Immature natural killer cell (primary cell): Measurements from ENCODE around the gene ABHD15. TPM values are rescaled to one million over a fixed set of nuclear protein-coding genes. Genes with fewer than 3 reads are reported as not detected.

Experiments used
- DNase-seq, 3 donors: peaks; one replicate each; pipeline ENCODE4 v3.0.0; 2022; ENCODE audit warnings: mixed read lengths in 1 of 3
- H3K27ac Mint-ChIP-seq, 6 donors: one replicate each; pipeline ENCODE4 v1.8.0; 2020; ENCODE audit warnings: mixed read lengths in 6 of 6, mild to moderate bottlenecking in 5 of 6, inconsistent platforms in 4 of 6, moderate library complexity in 3 of 6
- H3K27me3 Mint-ChIP-seq, 3 donors: one replicate each; pipeline ENCODE4 v1.8.0; 2020 to 2021; ENCODE audit warnings: low read depth in 3 of 3, mild to moderate bottlenecking in 3 of 3, mixed read lengths in 3 of 3, moderate library complexity in 3 of 3, inconsistent platforms in 1 of 3
- H3K36me3 Mint-ChIP-seq, 3 donors: one replicate each; pipeline ENCODE4 v1.8.0; 2020; ENCODE audit warnings: mixed read lengths in 3 of 3, inconsistent platforms in 2 of 3, mild to moderate bottlenecking in 2 of 3
- H3K4me1 Mint-ChIP-seq, 2 donors: one replicate each; pipeline ENCODE4 v1.8.0; 2020; ENCODE audit warnings: inconsistent platforms in 2 of 2, mild to moderate bottlenecking in 2 of 2, mixed read lengths in 2 of 2, moderate library complexity in 1 of 2
- H3K4me3 Mint-ChIP-seq, 5 donors: one replicate each; pipeline ENCODE4 v1.8.0; 2020; ENCODE audit warnings: mild to moderate bottlenecking in 5 of 5, mixed read lengths in 5 of 5, inconsistent platforms in 3 of 5, moderate library complexity in 3 of 5
- H3K9me3 Mint-ChIP-seq, 6 donors: one replicate each; pipeline ENCODE4 v1.8.0; 2020; ENCODE audit warnings: mild to moderate bottlenecking in 6 of 6, mixed read lengths in 6 of 6, inconsistent platforms in 4 of 6, moderate library complexity in 3 of 6
- polyA plus RNA-seq, 3 donors: library from polyadenylated mRNA; unstranded; fragments of 300-500 nt; fragmentation: Illumina TruSeq; gene quantifications; one replicate each; pipeline ENCODE4 v1.2.3, GENCODE V29; 2021

The ABHD15 gene
- polyA plus RNA-seq, 3 donors from 2014 or later = 31.6 to 36.7 (median 34.0) TPM

DNA sequence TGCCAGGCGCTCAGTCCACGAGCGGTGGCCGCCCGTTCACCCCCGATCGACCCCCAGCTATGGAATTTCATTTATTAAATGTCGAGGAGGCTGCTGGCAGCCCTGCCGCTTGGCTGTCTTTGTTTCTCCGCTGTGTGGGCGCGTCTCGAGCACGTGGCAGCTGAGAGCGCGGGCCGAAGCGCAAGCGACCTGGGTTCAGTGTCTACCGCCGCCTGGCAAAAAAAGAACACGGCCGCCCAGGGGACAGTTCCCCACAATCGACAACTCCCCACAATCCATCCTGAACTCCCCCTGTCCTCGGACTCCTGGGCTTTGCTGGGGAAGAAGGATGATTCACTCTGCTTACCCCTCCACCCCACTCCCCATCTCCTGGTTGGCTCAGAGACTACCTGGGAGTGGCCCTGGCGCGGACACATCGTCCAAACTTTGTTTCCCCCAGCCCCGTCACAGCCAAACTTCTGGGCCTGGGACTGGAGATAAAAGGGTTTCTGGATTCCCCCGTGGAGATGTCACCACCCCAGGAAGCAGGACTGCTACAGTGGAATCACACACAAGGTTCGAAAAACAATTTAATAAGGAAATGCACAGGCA is 24.4 kb upstream of the ABHD15 start:
- DNase-seq = no peak
- peaks cover 0 to 7% (median 5%) of the 10 kb centered on the region in 3 donors for H3K27me3 Mint-ChIP-seq
- H3K27ac Mint-ChIP-seq = peak overlapping the region in 1 of 6 donors; percentile 46
- no peaks in the 10 kb centered on the region for H3K36me3 Mint-ChIP-seq
- no peaks in the 10 kb centered on the region for H3K9me3 Mint-ChIP-seq
- peaks cover 55 to 61% of the 10 kb centered on the region in 2 donors for H3K4me1 Mint-ChIP-seq
- H3K4me3 Mint-ChIP-seq = peak overlapping the region; percentile 64 to 85 (median 70)

GRCh38 chr17:29590411-29591145 is 23.7 kb upstream of the ABHD15 start:
- Mint-ChIP-seq H3K27me3 (peaks cover 0 to 7% (median 5%) of the 10 kb centered on the region in 3 donors), H3K36me3 (no peaks in the 10 kb centered on the region), H3K4me1 (peaks cover 61 to 63% of the 10 kb centered on the region in 2 donors), H3K4me3 (peak overlapping the region; percentile 82 to 93 (median 85)), H3K9me3 (no peaks in the 10 kb centered on the region), H3K27ac (peak overlapping the region in 2 of 6 donors; percentile 87 to 93)
- no peak for DNase-seq

DNA sequence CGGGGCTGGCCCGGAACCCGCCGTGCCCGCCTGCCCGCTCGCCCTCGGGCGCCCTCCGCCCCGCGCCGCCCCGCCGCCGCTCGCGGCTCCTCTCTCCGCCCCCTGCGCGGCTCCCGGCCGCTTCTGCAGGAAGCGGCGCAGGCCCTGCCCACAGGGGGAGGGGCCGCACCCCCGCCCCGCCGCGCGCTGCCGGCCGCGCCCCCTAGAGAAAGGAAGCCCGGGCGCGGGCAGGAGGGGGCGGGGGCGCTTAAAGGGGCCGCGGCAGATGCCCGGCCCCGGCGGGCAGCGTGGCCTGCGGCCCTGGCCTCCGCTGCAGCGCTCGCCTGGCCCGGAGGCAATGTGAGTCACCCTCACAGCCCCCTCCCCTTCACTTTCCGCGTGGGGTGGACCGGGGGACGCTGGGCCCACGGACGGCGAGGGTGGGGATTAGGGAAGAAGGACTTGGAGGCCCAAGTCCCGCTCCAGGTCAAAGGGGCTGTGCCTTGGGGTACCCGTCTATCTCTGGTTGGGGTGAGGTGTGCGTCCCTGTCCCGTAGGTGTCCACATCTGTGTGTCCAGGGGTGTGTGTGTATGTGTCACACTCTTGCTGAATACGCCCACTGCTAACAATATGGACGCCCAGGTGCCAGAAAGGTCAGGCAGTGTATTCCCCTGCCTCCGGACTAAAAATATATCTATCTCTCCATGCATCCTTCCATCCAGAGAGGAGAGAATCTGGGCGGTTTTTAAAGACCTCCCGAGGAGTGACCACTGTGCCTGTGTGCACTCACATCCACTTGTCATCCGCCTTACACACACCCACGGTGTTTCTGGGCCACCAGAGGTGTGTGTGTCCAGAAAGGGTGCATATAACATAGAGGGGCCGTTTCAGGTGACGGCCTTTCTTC is 22.9 kb upstream of the ABHD15 start, which contains the start of gene GIT1:
TSS of gene GIT1 (minus strand) at position 125 of the 887 bp plus-strand sequence. CDS start 270 bp downstream, outside the sequence.
- H3K36me3 Mint-ChIP-seq = no peaks in the 10 kb centered on the region
- DNase-seq = peak; percentile 84 to 87 (median 86)
- peaks cover 70 to 71% of the 10 kb centered on the region in 2 donors for H3K4me1 Mint-ChIP-seq
- no peaks in the 10 kb centered on the region for H3K9me3 Mint-ChIP-seq
- peaks cover 0 to 7% (median 5%) of the 10 kb centered on the region in 3 donors for H3K27me3 Mint-ChIP-seq
- H3K27ac Mint-ChIP-seq = peak within 1 kb of the TSS; percentile 81 to 94 (median 91)
- peak within 1 kb of the TSS; percentile 87 to 93 (median 89) for H3K4me3 Mint-ChIP-seq

GRCh38 chr17:29588562-29589411 is 21.9 kb upstream of the ABHD15 start:
- Mint-ChIP-seq H3K27ac (peak overlapping the region; percentile 80 to 94 (median 84)), H3K27me3 (peaks cover 0 to 7% (median 5%) of the 10 kb centered on the region in 3 donors), H3K4me3 (peak overlapping the region; percentile 87 to 93 (median 88)), H3K9me3 (no peaks in the 10 kb centered on the region), H3K36me3 (no peaks in the 10 kb centered on the region), H3K4me1 (peaks cover 72 to 79% of the 10 kb centered on the region in 2 donors)
- DNase-seq = peak; percentile 73 to 77 (median 73)

DNA sequence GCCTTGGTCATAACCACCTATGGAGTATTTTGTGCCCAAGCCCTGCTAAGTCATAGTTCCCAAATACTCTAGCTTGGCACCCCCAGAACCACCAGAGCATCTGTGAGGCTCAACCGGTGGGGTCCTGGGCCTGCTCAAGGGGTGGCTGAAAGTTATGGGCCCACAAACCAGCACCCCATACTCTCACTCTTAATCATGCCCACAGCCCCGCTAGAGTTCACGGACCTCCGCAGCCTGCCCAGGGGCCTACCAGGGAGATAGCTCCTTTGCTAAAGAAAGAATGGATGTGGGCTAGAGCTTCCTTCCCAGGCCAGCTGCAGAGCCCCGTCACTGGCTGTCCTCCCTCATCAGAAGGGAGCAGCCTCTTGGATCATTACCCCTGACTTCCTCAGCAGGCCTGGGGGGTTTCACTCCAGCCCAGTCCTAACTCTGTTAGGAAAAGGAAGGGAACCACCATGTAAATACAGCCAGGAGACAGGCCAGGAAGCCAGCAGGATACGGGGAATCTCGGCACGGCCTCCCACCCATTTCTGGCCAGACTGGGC is 21.3 kb upstream of the ABHD15 start:
- Mint-ChIP-seq H3K27ac (peak overlapping the region; percentile 81 to 94 (median 90)), H3K4me1 (peaks cover 72 to 80% of the 10 kb centered on the region in 2 donors), H3K9me3 (no peaks in the 10 kb centered on the region), H3K27me3 (peaks cover 0 to 7% (median 5%) of the 10 kb centered on the region in 3 donors), H3K4me3 (peak overlapping the region; percentile 87 to 93 (median 88)), H3K36me3 (no peaks in the 10 kb centered on the region)
- DNase-seq = no peak

DNA sequence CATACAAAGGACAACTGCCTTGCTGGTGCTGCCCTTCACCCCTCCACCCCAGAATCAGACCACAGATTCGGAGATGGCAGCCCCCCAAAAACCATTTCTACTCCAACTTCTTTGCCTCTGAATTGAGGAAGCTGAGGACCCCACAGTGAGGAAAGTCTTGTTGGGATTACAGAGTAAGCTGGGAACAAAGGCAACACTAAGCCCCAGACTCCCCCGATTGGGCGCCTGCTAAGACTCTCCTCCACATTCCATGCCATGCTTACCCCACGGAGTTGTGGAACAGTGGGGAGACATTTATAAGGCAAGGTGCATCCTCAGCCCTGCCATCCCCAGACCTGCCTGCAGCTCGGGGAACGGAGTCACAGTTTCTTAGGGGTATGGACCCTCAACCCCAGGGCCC is 20.8 kb upstream of the ABHD15 start:
- no peaks in the 10 kb centered on the region for H3K36me3 Mint-ChIP-seq
- no peak for DNase-seq
- peaks cover 68 to 78% of the 10 kb centered on the region in 2 donors for H3K4me1 Mint-ChIP-seq
- no peaks in the 10 kb centered on the region for H3K9me3 Mint-ChIP-seq
- peak overlapping the region; percentile 72 to 94 (median 87) for H3K27ac Mint-ChIP-seq
- H3K27me3 Mint-ChIP-seq = peaks cover 0 to 7% (median 5%) of the 10 kb centered on the region in 3 donors
- peak overlapping the region; percentile 87 to 93 (median 88) for H3K4me3 Mint-ChIP-seq

- peak overlapping the region; percentile 87 to 93 (median 88) for H3K4me3 Mint-ChIP-seq
- peaks cover 0 to 3% (median 0%) of the 10 kb centered on the region in 3 donors for H3K36me3 Mint-ChIP-seq
- H3K9me3 Mint-ChIP-seq = no peaks in the 10 kb centered on the region
- peaks cover 0 to 7% (median 5%) of the 10 kb centered on the region in 3 donors for H3K27me3 Mint-ChIP-seq
- peak overlapping the region in 5 of 6 donors; percentile 60 to 90 (median 81) for H3K27ac Mint-ChIP-seq
- no peak for DNase-seq
- H3K4me1 Mint-ChIP-seq = peaks cover 64 to 71% of the 10 kb centered on the region in 2 donors
These were observed 20.0 kb upstream of the ABHD15 start for GRCh38 chr17:29586676-29587469.

DNA sequence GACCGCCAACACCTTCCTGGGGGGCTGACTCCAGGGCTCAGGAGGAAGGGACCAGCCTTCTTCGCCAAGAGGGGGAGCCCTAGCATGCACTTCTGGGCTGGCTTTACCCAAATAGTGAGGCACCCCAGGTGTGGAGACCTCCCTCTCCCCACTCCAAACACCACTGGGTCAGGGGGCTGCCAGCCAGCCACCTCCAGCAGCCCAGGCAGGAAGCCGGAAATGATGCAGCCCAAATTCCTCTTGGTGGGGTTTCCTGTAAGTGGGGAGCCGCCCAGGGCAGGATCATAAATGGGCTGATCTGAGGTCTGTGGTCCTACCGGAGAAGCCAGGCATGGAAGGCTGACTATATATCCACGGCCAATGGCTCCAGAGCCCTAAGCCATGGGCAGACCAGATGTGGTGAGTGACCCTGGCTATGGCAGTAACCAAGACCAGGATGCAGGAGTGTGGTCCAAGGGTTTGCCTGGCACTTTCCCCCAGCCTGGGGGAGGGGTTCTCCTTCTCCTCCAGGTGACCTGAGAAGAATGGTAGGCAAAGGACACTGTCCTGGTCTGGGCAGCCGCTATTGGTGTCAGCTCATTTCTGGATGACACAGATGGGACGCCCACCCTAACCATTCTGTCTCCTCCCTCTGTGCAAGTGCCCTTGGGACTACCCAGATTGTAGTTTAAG is 18.4 kb upstream of the ABHD15 start:
- H3K36me3 Mint-ChIP-seq = peaks cover 3 to 6% (median 3%) of the 10 kb centered on the region in 3 donors
- H3K9me3 Mint-ChIP-seq = no peaks in the 10 kb centered on the region
- peaks cover 50 to 59% of the 10 kb centered on the region in 2 donors for H3K4me1 Mint-ChIP-seq
- H3K4me3 Mint-ChIP-seq = no peak overlapping the region
- H3K27ac Mint-ChIP-seq = no peak overlapping the region
- no peak for DNase-seq
- H3K27me3 Mint-ChIP-seq = peaks cover 0 to 5% (median 4%) of the 10 kb centered on the region in 3 donors

DNA sequence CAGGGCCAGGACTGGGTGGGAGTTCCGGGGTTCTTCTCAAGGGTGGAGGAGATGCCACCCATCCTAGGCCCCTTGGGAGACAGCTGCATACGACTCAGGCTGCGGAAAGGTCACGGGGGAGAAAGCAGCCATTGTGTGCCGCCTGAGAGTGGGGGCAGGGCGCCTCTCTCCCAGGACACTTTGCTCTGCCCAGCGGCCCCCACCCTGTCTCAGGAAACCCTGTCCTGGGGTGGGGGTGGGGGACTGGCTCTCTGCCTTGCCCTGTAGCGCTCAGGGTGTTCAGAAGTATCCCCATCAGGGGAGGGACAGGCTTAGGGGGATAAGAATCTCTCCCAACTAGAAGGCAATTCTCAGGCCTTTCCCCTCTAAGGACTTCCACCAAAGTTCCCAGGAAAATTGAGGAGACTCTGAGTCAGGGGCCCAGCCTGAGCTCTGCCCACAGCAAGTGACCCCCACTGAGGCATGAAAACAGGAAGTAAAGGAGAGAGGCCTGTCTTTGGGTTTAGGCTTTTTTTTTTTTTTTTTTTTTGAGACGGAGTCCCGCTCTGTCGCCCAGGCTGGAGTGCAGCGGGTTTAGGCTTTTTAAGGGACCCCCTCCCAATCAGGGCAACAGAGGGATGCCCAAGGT is 17.7 kb upstream of the ABHD15 start:
- no peak overlapping the region for H3K4me3 Mint-ChIP-seq
- peaks cover 48 to 56% of the 10 kb centered on the region in 2 donors for H3K4me1 Mint-ChIP-seq
- H3K36me3 Mint-ChIP-seq = peaks cover 3 to 10% (median 4%) of the 10 kb centered on the region in 3 donors
- no peaks in the 10 kb centered on the region for H3K9me3 Mint-ChIP-seq
- peak overlapping the region in 2 of 6 donors; percentile 39 to 49 for H3K27ac Mint-ChIP-seq
- no peak for DNase-seq
- H3K27me3 Mint-ChIP-seq = peaks cover 0 to 5% (median 4%) of the 10 kb centered on the region in 3 donors

DNA sequence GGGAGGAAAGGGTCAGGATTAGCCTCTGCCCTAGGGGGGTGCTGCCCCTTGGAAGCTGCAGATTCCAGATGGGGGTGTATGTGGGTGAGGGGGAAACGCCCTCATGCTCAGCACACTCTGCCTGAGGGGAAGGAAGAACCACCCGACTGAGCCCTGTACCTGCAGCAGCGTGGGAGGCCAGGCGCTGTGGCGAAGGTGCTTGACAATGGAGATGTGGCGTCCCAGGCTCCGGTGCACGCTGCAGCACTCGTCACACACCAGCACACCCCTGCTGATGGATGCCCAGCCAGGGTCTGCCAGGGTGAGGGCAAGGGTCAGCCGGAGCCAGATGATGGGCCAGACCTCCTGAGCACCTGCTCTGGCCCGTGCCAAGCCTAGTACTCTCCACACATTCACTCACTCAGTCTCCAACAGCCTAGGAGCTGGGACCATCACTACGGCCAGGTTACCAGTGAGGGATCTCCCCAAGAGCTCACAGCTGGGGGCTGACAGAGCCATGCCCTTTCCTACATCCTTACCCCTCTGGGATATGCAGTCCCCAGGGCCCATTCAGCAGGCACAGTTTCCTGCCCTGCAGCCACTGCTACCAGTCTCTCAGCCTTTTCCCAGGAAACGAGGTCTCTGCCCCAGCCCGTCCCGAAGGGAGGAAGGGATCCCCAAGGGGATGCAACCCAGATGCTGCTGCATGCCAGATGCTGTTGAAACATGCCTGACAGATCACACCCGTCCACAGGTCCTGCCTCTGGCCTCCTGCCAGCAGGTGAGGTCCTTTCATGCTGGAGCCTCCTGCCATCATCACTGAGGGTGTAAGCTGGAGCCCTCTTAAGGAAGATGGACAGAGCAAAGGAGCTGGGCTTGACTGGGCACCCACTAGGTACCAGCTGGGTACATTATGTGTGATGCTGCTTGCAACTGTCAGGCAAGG is 16.7 kb upstream of the ABHD15 start:
- peak overlapping the region in 1 of 6 donors; percentile 43 for H3K27ac Mint-ChIP-seq
- no peak for DNase-seq
- peaks cover 47 to 56% of the 10 kb centered on the region in 2 donors for H3K4me1 Mint-ChIP-seq
- no peaks in the 10 kb centered on the region for H3K9me3 Mint-ChIP-seq
- peaks cover 0 to 5% (median 3%) of the 10 kb centered on the region in 3 donors for H3K27me3 Mint-ChIP-seq
- H3K36me3 Mint-ChIP-seq = peaks cover 3 to 13% (median 4%) of the 10 kb centered on the region in 3 donors
- no peak overlapping the region for H3K4me3 Mint-ChIP-seq
